ENCODE results near the gene DSG3. TPM values are rescaled to one million over a fixed set of nuclear protein-coding genes. Genes with fewer than 3 reads are reported as not detected.

DSG3 gene, protein sequence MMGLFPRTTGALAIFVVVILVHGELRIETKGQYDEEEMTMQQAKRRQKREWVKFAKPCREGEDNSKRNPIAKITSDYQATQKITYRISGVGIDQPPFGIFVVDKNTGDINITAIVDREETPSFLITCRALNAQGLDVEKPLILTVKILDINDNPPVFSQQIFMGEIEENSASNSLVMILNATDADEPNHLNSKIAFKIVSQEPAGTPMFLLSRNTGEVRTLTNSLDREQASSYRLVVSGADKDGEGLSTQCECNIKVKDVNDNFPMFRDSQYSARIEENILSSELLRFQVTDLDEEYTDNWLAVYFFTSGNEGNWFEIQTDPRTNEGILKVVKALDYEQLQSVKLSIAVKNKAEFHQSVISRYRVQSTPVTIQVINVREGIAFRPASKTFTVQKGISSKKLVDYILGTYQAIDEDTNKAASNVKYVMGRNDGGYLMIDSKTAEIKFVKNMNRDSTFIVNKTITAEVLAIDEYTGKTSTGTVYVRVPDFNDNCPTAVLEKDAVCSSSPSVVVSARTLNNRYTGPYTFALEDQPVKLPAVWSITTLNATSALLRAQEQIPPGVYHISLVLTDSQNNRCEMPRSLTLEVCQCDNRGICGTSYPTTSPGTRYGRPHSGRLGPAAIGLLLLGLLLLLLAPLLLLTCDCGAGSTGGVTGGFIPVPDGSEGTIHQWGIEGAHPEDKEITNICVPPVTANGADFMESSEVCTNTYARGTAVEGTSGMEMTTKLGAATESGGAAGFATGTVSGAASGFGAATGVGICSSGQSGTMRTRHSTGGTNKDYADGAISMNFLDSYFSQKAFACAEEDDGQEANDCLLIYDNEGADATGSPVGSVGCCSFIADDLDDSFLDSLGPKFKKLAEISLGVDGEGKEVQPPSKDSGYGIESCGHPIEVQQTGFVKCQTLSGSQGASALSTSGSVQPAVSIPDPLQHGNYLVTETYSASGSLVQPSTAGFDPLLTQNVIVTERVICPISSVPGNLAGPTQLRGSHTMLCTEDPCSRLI
- total RNA-seq (2012; rRNA removed), result under 0.01 TPM in 1 of 2 replicates, not detected in the other

GRCh38 chr18:31447530-31448191 lies at the start of gene DSG3:
TSS of gene DSG3 (plus strand) at chr18:31447741. CDS start at chr18:31447878, 137 bp downstream.
- Histone ChIP-seq H3K36me3 (ENCODE audit: insufficient read depth, low read length) (no peaks in the 10 kb centered on the region), H3K27me3 (ENCODE audit: control insufficient read depth, insufficient read depth, low read length) (no peaks in the 10 kb centered on the region), H3K4me3 (ENCODE audit: low read length) (no peak within 1 kb of the TSS), H3K9ac (ENCODE audit: low read depth, low read length) (no peak within 1 kb of the TSS), H3K4me2 (ENCODE audit: low read length) (no peak within 1 kb of the TSS), H3K9me3 (replicated peaks; ENCODE audit: low read length) (no peaks in the 10 kb centered on the region), H3K4me1 (ENCODE audit: control insufficient read depth, insufficient read depth, low read length) (no peaks in the 10 kb centered on the region)

GRCh38 chr18:31398191-31398590 lies 49.4 kb upstream of the DSG3 start:
- no peaks in the 10 kb centered on the region for H3K9me3 ChIP-seq (replicated peaks; ENCODE audit: low read length)
- no peak overlapping the region for H3K4me2 ChIP-seq (ENCODE audit: low read length)
- no peaks in the 10 kb centered on the region for H3K27me3 ChIP-seq (ENCODE audit: control insufficient read depth, insufficient read depth, low read length)
- H3K4me3 ChIP-seq (ENCODE audit: low read length), result no peak overlapping the region
- H3K4me1 ChIP-seq (ENCODE audit: control insufficient read depth, insufficient read depth, low read length), result no peaks in the 10 kb centered on the region
- no peak overlapping the region for H3K9ac ChIP-seq (ENCODE audit: low read depth, low read length)
- H3K36me3 ChIP-seq (ENCODE audit: insufficient read depth, low read length), result no peaks in the 10 kb centered on the region

- H3K27me3 ChIP-seq (ENCODE audit: control insufficient read depth, insufficient read depth, low read length), result no peaks in the 10 kb centered on the region
- no peak overlapping the region for H3K9ac ChIP-seq (ENCODE audit: low read depth, low read length)
- H3K4me2 ChIP-seq (ENCODE audit: low read length), result no peak overlapping the region
- no peak overlapping the region for H3K4me3 ChIP-seq (ENCODE audit: low read length)
- no peaks in the 10 kb centered on the region for H3K36me3 ChIP-seq (ENCODE audit: insufficient read depth, low read length)
- no peaks in the 10 kb centered on the region for H3K9me3 ChIP-seq (replicated peaks; ENCODE audit: low read length)
- H3K4me1 ChIP-seq (ENCODE audit: control insufficient read depth, insufficient read depth, low read length), result no peaks in the 10 kb centered on the region
Measured at GRCh38 chr18:31399306-31400032, 48.1 kb upstream of the DSG3 start.

DNA sequence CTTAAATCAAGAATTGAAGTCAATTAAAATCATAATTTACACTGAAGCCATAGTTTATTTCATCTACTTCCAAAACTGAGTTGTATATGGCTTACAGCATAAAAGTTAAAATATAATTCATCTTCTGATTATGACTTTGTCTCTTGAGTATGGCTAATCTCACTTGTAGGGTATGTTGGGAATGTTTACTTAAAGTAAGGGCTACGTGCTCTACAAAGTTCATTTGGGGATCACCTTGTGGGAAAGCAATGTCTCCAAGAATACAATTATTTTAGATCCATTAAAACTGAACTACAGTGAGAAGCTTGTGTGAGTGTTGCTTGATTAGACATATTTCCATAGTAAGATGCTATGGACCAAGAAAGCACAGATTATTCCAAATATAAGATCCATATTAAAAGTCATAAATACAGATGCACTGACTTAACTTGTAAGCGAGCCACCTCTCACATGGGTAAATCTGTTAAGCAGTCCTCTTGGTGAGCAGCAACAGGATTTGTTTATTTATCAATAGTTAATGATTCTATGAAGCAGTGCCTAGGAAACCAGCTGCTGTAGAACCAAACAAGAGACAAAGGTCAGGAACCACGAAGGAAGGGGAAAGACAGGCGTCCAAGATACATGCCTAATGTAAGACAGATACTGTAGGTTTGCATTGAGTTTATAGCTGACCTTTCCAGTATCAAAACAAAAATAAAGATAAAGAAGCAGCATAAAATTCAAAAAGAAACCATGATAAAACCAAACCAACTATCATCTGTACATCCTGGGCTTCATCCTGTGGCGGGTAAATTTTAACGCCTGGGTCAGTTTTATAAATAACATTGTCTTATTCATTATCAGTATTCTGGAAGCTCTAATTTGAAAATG lies 46.1 kb upstream of the DSG3 start:
- no peaks in the 10 kb centered on the region for H3K9me3 ChIP-seq (replicated peaks; ENCODE audit: low read length)
- H3K4me2 ChIP-seq (ENCODE audit: low read length), result no peak overlapping the region
- H3K27me3 ChIP-seq (ENCODE audit: control insufficient read depth, insufficient read depth, low read length), result no peaks in the 10 kb centered on the region
- no peak overlapping the region for H3K9ac ChIP-seq (ENCODE audit: low read depth, low read length)
- no peaks in the 10 kb centered on the region for H3K4me1 ChIP-seq (ENCODE audit: control insufficient read depth, insufficient read depth, low read length)
- H3K36me3 ChIP-seq (ENCODE audit: insufficient read depth, low read length), result no peaks in the 10 kb centered on the region
- H3K4me3 ChIP-seq (ENCODE audit: low read length), result no peak overlapping the region

GRCh38 chr18:31402026-31402373 lies 45.5 kb upstream of the DSG3 start:
- no peak overlapping the region for H3K9ac ChIP-seq (ENCODE audit: low read depth, low read length)
- H3K4me1 ChIP-seq (ENCODE audit: control insufficient read depth, insufficient read depth, low read length), result no peaks in the 10 kb centered on the region
- no peaks in the 10 kb centered on the region for H3K36me3 ChIP-seq (ENCODE audit: insufficient read depth, low read length)
- no peaks in the 10 kb centered on the region for H3K9me3 ChIP-seq (replicated peaks; ENCODE audit: low read length)
- H3K4me3 ChIP-seq (ENCODE audit: low read length), result no peak overlapping the region
- H3K27me3 ChIP-seq (ENCODE audit: control insufficient read depth, insufficient read depth, low read length), result no peaks in the 10 kb centered on the region
- H3K4me2 ChIP-seq (ENCODE audit: low read length), result no peak overlapping the region

DNA sequence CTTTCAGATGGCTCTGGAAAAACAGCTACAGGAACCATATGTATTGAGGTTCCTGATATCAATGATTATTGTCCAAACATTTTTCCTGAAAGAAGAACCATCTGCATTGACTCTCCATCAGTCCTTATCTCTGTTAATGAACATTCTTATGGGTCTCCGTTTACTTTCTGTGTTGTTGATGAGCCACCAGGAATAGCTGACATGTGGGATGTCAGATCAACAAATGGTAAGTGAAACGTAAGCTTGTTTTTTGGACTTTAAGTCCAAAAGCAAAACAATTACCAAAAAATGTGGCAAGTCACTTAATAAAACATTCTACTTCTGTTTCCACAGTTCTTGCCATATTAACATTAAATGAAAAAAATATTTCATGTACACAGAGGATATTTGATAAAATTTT lies 44.1 kb upstream of the DSG3 start:
- no peaks in the 10 kb centered on the region for H3K36me3 ChIP-seq (ENCODE audit: insufficient read depth, low read length)
- H3K27me3 ChIP-seq (ENCODE audit: control insufficient read depth, insufficient read depth, low read length), result no peaks in the 10 kb centered on the region
- H3K4me3 ChIP-seq (ENCODE audit: low read length), result no peak overlapping the region
- no peaks in the 10 kb centered on the region for H3K9me3 ChIP-seq (replicated peaks; ENCODE audit: low read length)
- H3K4me2 ChIP-seq (ENCODE audit: low read length), result no peak overlapping the region
- no peaks in the 10 kb centered on the region for H3K4me1 ChIP-seq (ENCODE audit: control insufficient read depth, insufficient read depth, low read length)
- no peak overlapping the region for H3K9ac ChIP-seq (ENCODE audit: low read depth, low read length)

DNA sequence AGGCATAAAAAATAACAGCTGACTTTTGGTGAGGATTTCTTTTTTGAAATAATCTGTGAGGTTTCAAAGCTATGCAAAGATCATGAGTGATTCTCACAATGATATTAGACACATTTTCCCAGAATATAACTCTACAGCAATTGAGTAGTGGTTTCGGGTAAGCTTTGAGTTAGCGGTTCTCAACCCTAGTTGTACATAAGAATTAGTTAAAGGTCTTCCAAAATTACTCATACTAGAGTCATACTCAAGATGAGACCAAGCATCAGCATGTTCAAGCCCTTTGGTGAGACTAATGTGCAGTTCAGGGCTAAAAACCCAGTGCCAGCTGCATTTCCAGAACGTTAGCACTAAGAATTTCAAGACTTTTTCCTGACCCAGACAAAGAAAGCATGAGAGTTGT lies 39.9 kb upstream of the DSG3 start:
- Histone ChIP-seq H3K4me3 (ENCODE audit: low read length) (no peak overlapping the region), H3K27me3 (ENCODE audit: control insufficient read depth, insufficient read depth, low read length) (no peaks in the 10 kb centered on the region), H3K4me1 (ENCODE audit: control insufficient read depth, insufficient read depth, low read length) (no peaks in the 10 kb centered on the region), H3K9me3 (replicated peaks; ENCODE audit: low read length) (peaks cover 8% of the 10 kb centered on the region), H3K9ac (ENCODE audit: low read depth, low read length) (no peak overlapping the region), H3K36me3 (ENCODE audit: insufficient read depth, low read length) (no peaks in the 10 kb centered on the region), H3K4me2 (ENCODE audit: low read length) (no peak overlapping the region)

- no peak overlapping the region for H3K4me3 ChIP-seq (ENCODE audit: low read length)
- H3K36me3 ChIP-seq (ENCODE audit: insufficient read depth, low read length), result no peaks in the 10 kb centered on the region
- H3K4me2 ChIP-seq (ENCODE audit: low read length), result no peak overlapping the region
- H3K4me1 ChIP-seq (ENCODE audit: control insufficient read depth, insufficient read depth, low read length), result no peaks in the 10 kb centered on the region
- peaks cover 10% of the 10 kb centered on the region for H3K9me3 ChIP-seq (replicated peaks; ENCODE audit: low read length)
- H3K9ac ChIP-seq (ENCODE audit: low read depth, low read length), result no peak overlapping the region
- H3K27me3 ChIP-seq (ENCODE audit: control insufficient read depth, insufficient read depth, low read length), result no peaks in the 10 kb centered on the region
Measured at GRCh38 chr18:31409276-31409675, 38.3 kb upstream of the DSG3 start.

DNA sequence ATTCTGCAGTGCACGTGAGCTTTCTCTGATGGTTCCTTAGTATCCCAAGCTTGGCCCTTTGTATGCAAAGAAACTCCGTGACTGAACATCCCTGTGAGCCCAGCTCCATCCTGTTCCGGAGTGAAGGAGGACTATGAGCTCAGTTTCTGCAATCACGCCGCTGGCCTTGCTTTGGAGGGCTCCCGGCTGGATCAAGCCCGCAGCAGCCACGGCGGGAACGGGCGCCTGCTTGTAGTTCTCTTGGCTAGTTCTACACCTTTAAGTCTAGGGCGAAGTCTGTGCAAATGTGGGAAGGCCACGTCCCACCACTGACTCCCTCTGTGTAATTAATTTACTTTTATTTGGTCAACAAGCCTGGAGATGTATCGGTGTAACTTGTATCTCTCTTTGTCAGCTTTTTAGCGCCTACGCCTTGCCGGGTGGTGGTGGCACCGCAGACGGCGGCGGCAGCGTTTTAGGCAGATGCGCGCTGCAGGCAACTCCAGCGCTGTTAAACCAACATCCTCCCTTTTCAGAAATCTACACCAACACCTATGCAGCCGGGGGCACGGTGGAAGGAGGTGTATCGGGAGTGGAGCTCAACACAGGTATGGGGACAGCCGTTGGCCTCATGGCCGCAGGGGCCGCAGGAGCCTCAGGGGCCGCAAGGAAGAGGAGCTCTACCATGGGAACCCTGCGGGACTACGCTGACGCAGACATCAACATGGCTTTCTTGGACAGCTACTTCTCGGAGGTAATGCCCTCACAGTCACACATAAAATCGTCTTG lies 36.6 kb upstream of the DSG3 start:
- Histone ChIP-seq H3K9me3 (replicated peaks; ENCODE audit: low read length) (peaks cover 10% of the 10 kb centered on the region), H3K36me3 (ENCODE audit: insufficient read depth, low read length) (no peaks in the 10 kb centered on the region), H3K27me3 (ENCODE audit: control insufficient read depth, insufficient read depth, low read length) (no peaks in the 10 kb centered on the region), H3K4me3 (ENCODE audit: low read length) (no peak overlapping the region), H3K4me2 (ENCODE audit: low read length) (no peak overlapping the region), H3K4me1 (ENCODE audit: control insufficient read depth, insufficient read depth, low read length) (no peaks in the 10 kb centered on the region), H3K9ac (ENCODE audit: low read depth, low read length) (no peak overlapping the region)

DNA sequence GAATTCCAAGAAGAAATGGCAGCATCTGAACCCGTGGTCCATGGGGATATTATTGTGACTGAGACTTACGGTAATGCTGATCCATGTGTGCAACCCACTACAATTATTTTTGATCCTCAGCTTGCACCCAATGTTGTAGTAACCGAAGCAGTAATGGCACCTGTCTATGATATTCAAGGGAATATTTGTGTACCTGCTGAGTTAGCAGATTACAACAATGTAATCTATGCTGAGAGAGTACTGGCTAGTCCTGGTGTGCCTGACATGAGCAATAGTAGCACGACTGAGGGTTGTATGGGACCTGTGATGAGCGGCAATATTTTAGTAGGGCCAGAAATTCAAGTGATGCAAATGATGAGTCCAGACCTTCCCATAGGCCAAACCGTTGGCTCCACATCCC lies 34.4 kb upstream of the DSG3 start:
- H3K4me2 ChIP-seq (ENCODE audit: low read length), result no peak overlapping the region
- peaks cover 10% of the 10 kb centered on the region for H3K9me3 ChIP-seq (replicated peaks; ENCODE audit: low read length)
- H3K27me3 ChIP-seq (ENCODE audit: control insufficient read depth, insufficient read depth, low read length), result no peaks in the 10 kb centered on the region
- no peak overlapping the region for H3K4me3 ChIP-seq (ENCODE audit: low read length)
- H3K9ac ChIP-seq (ENCODE audit: low read depth, low read length), result no peak overlapping the region
- H3K4me1 ChIP-seq (ENCODE audit: control insufficient read depth, insufficient read depth, low read length), result no peaks in the 10 kb centered on the region
- H3K36me3 ChIP-seq (ENCODE audit: insufficient read depth, low read length), result no peaks in the 10 kb centered on the region
